ENCODE measurements around the gene TOMM7.
"Not testable (repeated sequence)": the region's sequence is repeated elsewhere in the genome, so short reads cannot be mapped to it uniquely, and the experiment has no call there.

Gene TOMM7

GRCh38 chr7:22783421-22783820 lies 39.2 kb downstream of the TOMM7 start:
- no peak for DNase-seq (ENCODE audit: low spot score)

GRCh38 chr7:22782616-22783232 lies 39.9 kb downstream of the TOMM7 start:
- peak; percentile 63 for DNase-seq (ENCODE audit: low spot score)

- no peak for DNase-seq (ENCODE audit: low spot score)
These were observed 41.4 kb downstream of the TOMM7 start for GRCh38 chr7:22781230-22781711.

GRCh38 chr7:22779730-22780323 lies 42.8 kb downstream of the TOMM7 start:
- DNase-seq (ENCODE audit: low spot score): not testable (repeated sequence)

GRCh38 chr7:22776964-22777363 lies 45.7 kb downstream of the TOMM7 start:
- DNase-seq (ENCODE audit: low spot score): no peak

- no peak for DNase-seq (ENCODE audit: low spot score)
These were observed 49.8 kb downstream of the TOMM7 start for GRCh38 chr7:22772885-22773284.

GRCh38 chr7:22771872-22772228 lies 50.8 kb downstream of the TOMM7 start:
- no peak for DNase-seq (ENCODE audit: low spot score)

- DNase-seq (ENCODE audit: low spot score): no peak
These were observed 51.3 kb downstream of the TOMM7 start for GRCh38 chr7:22771194-22771871.

- no peak for DNase-seq (ENCODE audit: low spot score)
These were observed 57.0 kb downstream of the TOMM7 start for GRCh38 chr7:22765609-22766008.

Data from CD4-positive, alpha-beta T cell treated with Interleukin-15 for 4 hours (primary cell).